Naive thymus-derived CD4-positive, alpha-beta T cell (primary cell): Measurements from ENCODE around the gene DIS3L. TPM values are rescaled to one million over a fixed set of nuclear protein-coding genes. Genes with fewer than 3 reads are reported as not detected.
"Not testable (repeated sequence)": the region's sequence is repeated elsewhere in the genome, so short reads cannot be mapped to it uniquely, and the experiment has no call there.

ENCODE experiments used
- ATAC-seq: fragments of 150-1000 bp; cut with Tn5 transposase; 2 replicates; pipeline ENCODE4 v1.10.0; 2021; ENCODE audit warnings: mild to moderate bottlenecking, moderate library complexity
- CTCF ChIA-PET: fragments of 350-600 bp; sonication (Branson Sonifier 250); formaldehyde crosslinking; loops from one replicate; lab custom pipeline; 2021; ENCODE audit warnings: antibody characterized with exemption; lab: Charles Lee
- POLR2A ChIA-PET: fragments of 350-600 bp; sonication (Branson Sonifier 250); formaldehyde crosslinking; loops from one replicate; lab custom pipeline; 2021; ENCODE audit warnings: antibody characterized with exemption, inconsistent platforms; lab: Charles Lee
- DNase-seq, 9 donors: peaks; one replicate each; pipeline versions ENCODE4 v3.0.0 to v3.0.0-alpha.2; 2020 to 2022; ENCODE audit warnings: mixed read lengths in 1 of 9
- H3K27ac ChIP-seq: one replicate; pipeline ENCODE4 v1.7.0; 2013; ENCODE audit warnings: mild to moderate bottlenecking, low read depth, low read length, moderate library complexity
- H3K27me3 ChIP-seq, 2 donors: one replicate each; pipeline ENCODE4 v1.7.0; 2013; ENCODE audit warnings: low read length in 2 of 2, mild to moderate bottlenecking in 2 of 2, moderate library complexity in 2 of 2; ENCODE audit not compliant: control insufficient read depth in 2 of 2, insufficient read depth in 2 of 2
- H3K36me3 ChIP-seq, 3 experiments: 1 replicate in 2 of 3; 2 replicates in 1 of 3; pipeline ENCODE4 v1.7.0; 2013; ENCODE audit warnings: low read length in 3 of 3, mild to moderate bottlenecking in 3 of 3, moderate library complexity in 1 of 3; ENCODE audit not compliant: insufficient read depth in 3 of 3, control insufficient read depth in 2 of 3
- H3K4me1 ChIP-seq, 2 donors: one replicate each; pipeline ENCODE4 v1.7.0; 2013; ENCODE audit warnings: low read length in 2 of 2, mild to moderate bottlenecking in 2 of 2, moderate library complexity in 1 of 2; ENCODE audit not compliant: control insufficient read depth in 2 of 2, insufficient read depth in 2 of 2
- H3K4me3 ChIP-seq: 2 replicates; pipeline ENCODE4 v1.7.0; 2013; ENCODE audit warnings: mild to moderate bottlenecking, low read length
- H3K9me3 ChIP-seq, 3 experiments: 1 replicate in 2 of 3; 2 replicates in 1 of 3; pipeline ENCODE4 v1.7.0; 2013; ENCODE audit warnings: low read length in 3 of 3; ENCODE audit not compliant: control insufficient read depth in 2 of 3
- H3K27ac Mint-ChIP-seq, 9 donors: one replicate each; pipeline ENCODE4 v1.8.0; 2020 to 2022; ENCODE audit warnings: mixed read lengths in 9 of 9, mild to moderate bottlenecking in 8 of 9, moderate library complexity in 5 of 9, inconsistent platforms in 2 of 9
- H3K27me3 Mint-ChIP-seq, 5 donors: one replicate each; pipeline ENCODE4 v1.8.0; 2021 to 2022; ENCODE audit warnings: mixed read lengths in 5 of 5, mild to moderate bottlenecking in 1 of 5
- H3K36me3 Mint-ChIP-seq, 5 donors: one replicate each; pipeline ENCODE4 v1.8.0; 2020 to 2022; ENCODE audit warnings: mixed read lengths in 5 of 5, mild to moderate bottlenecking in 3 of 5, inconsistent platforms in 1 of 5
- H3K4me1 Mint-ChIP-seq, 7 donors: one replicate each; pipeline ENCODE4 v1.8.0; 2020 to 2022; ENCODE audit warnings: mixed read lengths in 7 of 7, mild to moderate bottlenecking in 3 of 7, inconsistent platforms in 1 of 7
- H3K4me3 Mint-ChIP-seq, 10 donors: one replicate each; pipeline ENCODE4 v1.8.0; 2020 to 2022; ENCODE audit warnings: mild to moderate bottlenecking in 10 of 10, mixed read lengths in 10 of 10, moderate library complexity in 6 of 10, inconsistent platforms in 2 of 10
- H3K9me3 Mint-ChIP-seq, 11 donors: one replicate each; pipeline ENCODE4 v1.8.0; 2020 to 2022; ENCODE audit warnings: mixed read lengths in 11 of 11, mild to moderate bottlenecking in 4 of 11, inconsistent platforms in 1 of 11, moderate library complexity in 1 of 11
- intact Hi-C, 2 donors: fragments of 100-400 bp; cut with micrococcal nuclease; formaldehyde crosslinking; loops; one replicate each; pipeline ENCODE4 v1.15.1; 2023
- polyA plus RNA-seq, 2 donors: library from polyadenylated mRNA; unstranded; fragments of 300-500 nt; fragmentation: Illumina TruSeq; gene quantifications; one replicate each; pipeline ENCODE4 v1.2.3, GENCODE V29; 2021
- total RNA-seq, 6 experiments: library from RNA in 5 of 6; stranded (reverse) in 5 of 6; gene quantifications; 1 replicate in 5 of 6; 2 replicates in 1 of 6; pipeline ENCODE4 v1.2.3 and lab custom pipeline; 2021 to 2026

Gene DIS3L
- total and polyA plus RNA-seq, 7 experiments from 2014 or later = 25.3 to 48.8 (median 38.1) TPM

GRCh38 chr15:66298803-66299251 is 5.5 kb downstream of the DIS3L start:
- Histone ChIP-seq H3K4me1 (peaks cover 0 to 12% of the 10 kb centered on the region in 2 donors), H3K4me3 (no peak overlapping the region), H3K36me3 (peaks cover 0 to 7% (median 0%) of the 10 kb centered on the region in 3 experiments), H3K9me3 (no peaks in the 10 kb centered on the region), H3K27ac (no peak overlapping the region), H3K27me3 (no peaks in the 10 kb centered on the region)
- ATAC-seq (no peak), DNase-seq (no peak)
- peaks cover 17 to 44% (median 32%) of the 10 kb centered on the region in 7 donors for H3K4me1 Mint-ChIP-seq
- H3K27me3 Mint-ChIP-seq = no peaks in the 10 kb centered on the region
- CTCF ChIA-PET = no interaction called here
- intact Hi-C loops = loop anchor here (10.0 kb wide), 3 partner anchors 414 to 994 kb away; partner anchors contain the start of genes INTS14 (in 1 of the 2) and RNU5B-1 (in 1 of the 2)
- POLR2A ChIA-PET = interaction anchor here (0.7 kb wide), 1 partner anchor 21 kb away, joined by 3 read pairs; no protein-coding TSS in a partner anchor
- H3K27ac Mint-ChIP-seq = peak overlapping the region in 1 of 9 donors; percentile 48
- H3K4me3 Mint-ChIP-seq = peak overlapping the region in 1 of 10 donors; percentile 1
- H3K36me3 Mint-ChIP-seq = peaks cover 0 to 19% (median 7%) of the 10 kb centered on the region in 5 donors
- no peaks in the 10 kb centered on the region for H3K9me3 Mint-ChIP-seq

- H3K36me3 ChIP-seq = peaks cover 0 to 17% (median 0%) of the 10 kb centered on the region in 3 experiments
- Mint-ChIP-seq H3K4me1 (peaks cover 4 to 17% (median 12%) of the 10 kb centered on the region in 7 donors), H3K27me3 (no peaks in the 10 kb centered on the region), H3K36me3 (peaks cover 0 to 21% (median 5%) of the 10 kb centered on the region in 5 donors), H3K4me3 (no peak overlapping the region), H3K9me3 (no peaks in the 10 kb centered on the region), H3K27ac (peak overlapping the region in 3 of 9 donors; percentile 1 to 70 (median 43))
- H3K27ac ChIP-seq = no peak overlapping the region
- ATAC-seq (no peak), DNase-seq (no peak)
- intact Hi-C loops = no loop called here
- H3K27me3 ChIP-seq = no peaks in the 10 kb centered on the region
- H3K4me3 ChIP-seq = no peak overlapping the region
- H3K4me1 ChIP-seq = no peaks in the 10 kb centered on the region
- POLR2A ChIA-PET = no interaction called here
- H3K9me3 ChIP-seq = no peaks in the 10 kb centered on the region
- CTCF ChIA-PET = no interaction called here
These were observed 9.3 kb downstream of the DIS3L start for GRCh38 chr15:66302489-66303278.

GRCh38 chr15:66304425-66304824 is 11.1 kb downstream of the DIS3L start:
- H3K27ac Mint-ChIP-seq, H3K4me3 Mint-ChIP-seq: not testable (repeated sequence)
- peaks cover 6 to 25% (median 13%) of the 10 kb centered on the region in 5 donors for H3K36me3 Mint-ChIP-seq

GRCh38 chr15:66306381-66306780 is 13.0 kb downstream of the DIS3L start:
- Histone ChIP-seq H3K27ac (no peak overlapping the region), H3K4me1 (no peaks in the 10 kb centered on the region), H3K4me3 (no peak overlapping the region), H3K27me3 (no peaks in the 10 kb centered on the region), H3K9me3 (no peaks in the 10 kb centered on the region), H3K36me3 (peaks cover 4 to 52% (median 12%) of the 10 kb centered on the region in 3 experiments)
- peaks cover 15 to 33% (median 22%) of the 10 kb centered on the region in 5 donors for H3K36me3 Mint-ChIP-seq
- H3K27me3 Mint-ChIP-seq = no peaks in the 10 kb centered on the region
- peaks cover 0 to 11% (median 8%) of the 10 kb centered on the region in 7 donors for H3K4me1 Mint-ChIP-seq
- DNase-seq (no peak), ATAC-seq (no peak)
- CTCF ChIA-PET = interaction anchor here (0.7 kb wide), 1 partner anchor 79 kb away, joined by 3 read pairs; no protein-coding TSS in a partner anchor
- H3K9me3 Mint-ChIP-seq = no peaks in the 10 kb centered on the region
- POLR2A ChIA-PET = no interaction called here
- intact Hi-C loops = no loop called here
- H3K27ac Mint-ChIP-seq = peak overlapping the region in 1 of 9 donors; percentile 44
- H3K4me3 Mint-ChIP-seq = no peak overlapping the region

More at GRCh38 chr15:66304425-66304824, 11.1 kb downstream of the DIS3L start:
- H3K27me3 ChIP-seq, H3K4me1 ChIP-seq, DNase-seq, H3K27ac ChIP-seq, H3K4me3 ChIP-seq, CTCF ChIA-PET, intact Hi-C loops, ATAC-seq, H3K9me3 ChIP-seq, H3K9me3 Mint-ChIP-seq, POLR2A ChIA-PET, H3K27me3 Mint-ChIP-seq: not testable (repeated sequence)
- peaks cover 4 to 17% (median 9%) of the 10 kb centered on the region in 7 donors for H3K4me1 Mint-ChIP-seq
- H3K36me3 ChIP-seq = peaks cover 3 to 32% (median 4%) of the 10 kb centered on the region in 3 experiments

- ATAC-seq (no peak), DNase-seq (no peak)
- H3K36me3 Mint-ChIP-seq = peaks cover 23 to 42% (median 25%) of the 10 kb centered on the region in 5 donors
- H3K27me3 ChIP-seq = no peaks in the 10 kb centered on the region
- peaks cover 4 to 61% (median 12%) of the 10 kb centered on the region in 3 experiments for H3K36me3 ChIP-seq
- H3K9me3 ChIP-seq = no peaks in the 10 kb centered on the region
- ChIA-PET POLR2A (no interaction called here), CTCF (no interaction called here)
- intact Hi-C loops = no loop called here
- no peaks in the 10 kb centered on the region for H3K4me1 ChIP-seq
- no peak overlapping the region for H3K4me3 Mint-ChIP-seq
- H3K27me3 Mint-ChIP-seq = no peaks in the 10 kb centered on the region
- H3K9me3 Mint-ChIP-seq = no peaks in the 10 kb centered on the region
- H3K27ac Mint-ChIP-seq = peak overlapping the region in 1 of 9 donors; percentile 63
- peaks cover 0 to 4% (median under 1%) of the 10 kb centered on the region in 7 donors for H3K4me1 Mint-ChIP-seq
- H3K27ac ChIP-seq = no peak overlapping the region
- no peak overlapping the region for H3K4me3 ChIP-seq
These were observed 15.2 kb downstream of the DIS3L start for GRCh38 chr15:66308531-66308930.

- no peaks in the 10 kb centered on the region for H3K9me3 Mint-ChIP-seq
- H3K27me3 ChIP-seq = no peaks in the 10 kb centered on the region
- H3K4me3 ChIP-seq = no peak overlapping the region
- peaks cover 23 to 43% (median 25%) of the 10 kb centered on the region in 5 donors for H3K36me3 Mint-ChIP-seq
- peaks cover 4 to 71% (median 12%) of the 10 kb centered on the region in 3 experiments for H3K36me3 ChIP-seq
- H3K27me3 Mint-ChIP-seq = no peaks in the 10 kb centered on the region
- ATAC-seq (no peak), DNase-seq (no peak)
- H3K4me1 Mint-ChIP-seq = peaks cover 0 to 4% (median 0%) of the 10 kb centered on the region in 7 donors
- intact Hi-C loops = no loop called here
- H3K27ac ChIP-seq = no peak overlapping the region
- no peaks in the 10 kb centered on the region for H3K9me3 ChIP-seq
- H3K4me1 ChIP-seq = no peaks in the 10 kb centered on the region
- no peak overlapping the region for H3K27ac Mint-ChIP-seq
- H3K4me3 Mint-ChIP-seq = no peak overlapping the region
- ChIA-PET CTCF (no interaction called here), POLR2A (no interaction called here)
These were observed 16.5 kb downstream of the DIS3L start for GRCh38 chr15:66309828-66310227.
